Naive thymus-derived CD4-positive, alpha-beta T cell (primary cell): ENCODE data around the gene ITGA6. TPM values are rescaled to one million over a fixed set of nuclear protein-coding genes. Genes with fewer than 3 reads are reported as not detected.
A peak's percentile ranks its signal among the peaks of the same experiment; 100 is the strongest.

Source experiments
- ATAC-seq: fragments of 150-1000 bp; cut with Tn5 transposase; 2 replicates; pipeline ENCODE4 v1.10.0; 2021; ENCODE audit warnings: mild to moderate bottlenecking, moderate library complexity
- CTCF ChIA-PET: fragments of 350-600 bp; sonication (Branson Sonifier 250); formaldehyde crosslinking; loops from one replicate; lab custom pipeline; 2021; ENCODE audit warnings: antibody characterized with exemption; lab: Charles Lee
- POLR2A ChIA-PET: fragments of 350-600 bp; sonication (Branson Sonifier 250); formaldehyde crosslinking; loops from one replicate; lab custom pipeline; 2021; ENCODE audit warnings: antibody characterized with exemption, inconsistent platforms; lab: Charles Lee
- DNase-seq, 9 donors: peaks; one replicate each; pipeline versions ENCODE4 v3.0.0 to v3.0.0-alpha.2; 2020 to 2022; ENCODE audit warnings: mixed read lengths in 1 of 9
- H3K27ac ChIP-seq: one replicate; pipeline ENCODE4 v1.7.0; 2013; ENCODE audit warnings: mild to moderate bottlenecking, low read depth, low read length, moderate library complexity
- H3K27me3 ChIP-seq, 2 donors: one replicate each; pipeline ENCODE4 v1.7.0; 2013; ENCODE audit warnings: low read length in 2 of 2, mild to moderate bottlenecking in 2 of 2, moderate library complexity in 2 of 2; ENCODE audit not compliant: control insufficient read depth in 2 of 2, insufficient read depth in 2 of 2
- H3K36me3 ChIP-seq, 3 experiments: 1 replicate in 2 of 3; 2 replicates in 1 of 3; pipeline ENCODE4 v1.7.0; 2013; ENCODE audit warnings: low read length in 3 of 3, mild to moderate bottlenecking in 3 of 3, moderate library complexity in 1 of 3; ENCODE audit not compliant: insufficient read depth in 3 of 3, control insufficient read depth in 2 of 3
- H3K4me1 ChIP-seq, 2 donors: one replicate each; pipeline ENCODE4 v1.7.0; 2013; ENCODE audit warnings: low read length in 2 of 2, mild to moderate bottlenecking in 2 of 2, moderate library complexity in 1 of 2; ENCODE audit not compliant: control insufficient read depth in 2 of 2, insufficient read depth in 2 of 2
- H3K4me3 ChIP-seq: 2 replicates; pipeline ENCODE4 v1.7.0; 2013; ENCODE audit warnings: mild to moderate bottlenecking, low read length
- H3K9me3 ChIP-seq, 3 experiments: 1 replicate in 2 of 3; 2 replicates in 1 of 3; pipeline ENCODE4 v1.7.0; 2013; ENCODE audit warnings: low read length in 3 of 3; ENCODE audit not compliant: control insufficient read depth in 2 of 3
- H3K27ac Mint-ChIP-seq, 9 donors: one replicate each; pipeline ENCODE4 v1.8.0; 2020 to 2022; ENCODE audit warnings: mixed read lengths in 9 of 9, mild to moderate bottlenecking in 8 of 9, moderate library complexity in 5 of 9, inconsistent platforms in 2 of 9
- H3K27me3 Mint-ChIP-seq, 5 donors: one replicate each; pipeline ENCODE4 v1.8.0; 2021 to 2022; ENCODE audit warnings: mixed read lengths in 5 of 5, mild to moderate bottlenecking in 1 of 5
- H3K36me3 Mint-ChIP-seq, 5 donors: one replicate each; pipeline ENCODE4 v1.8.0; 2020 to 2022; ENCODE audit warnings: mixed read lengths in 5 of 5, mild to moderate bottlenecking in 3 of 5, inconsistent platforms in 1 of 5
- H3K4me1 Mint-ChIP-seq, 7 donors: one replicate each; pipeline ENCODE4 v1.8.0; 2020 to 2022; ENCODE audit warnings: mixed read lengths in 7 of 7, mild to moderate bottlenecking in 3 of 7, inconsistent platforms in 1 of 7
- H3K4me3 Mint-ChIP-seq, 10 donors: one replicate each; pipeline ENCODE4 v1.8.0; 2020 to 2022; ENCODE audit warnings: mild to moderate bottlenecking in 10 of 10, mixed read lengths in 10 of 10, moderate library complexity in 6 of 10, inconsistent platforms in 2 of 10
- H3K9me3 Mint-ChIP-seq, 11 donors: one replicate each; pipeline ENCODE4 v1.8.0; 2020 to 2022; ENCODE audit warnings: mixed read lengths in 11 of 11, mild to moderate bottlenecking in 4 of 11, inconsistent platforms in 1 of 11, moderate library complexity in 1 of 11
- intact Hi-C, 2 donors: fragments of 100-400 bp; cut with micrococcal nuclease; formaldehyde crosslinking; loops; one replicate each; pipeline ENCODE4 v1.15.1; 2023
- polyA plus RNA-seq, 2 donors: library from polyadenylated mRNA; unstranded; fragments of 300-500 nt; fragmentation: Illumina TruSeq; gene quantifications; one replicate each; pipeline ENCODE4 v1.2.3, GENCODE V29; 2021
- total RNA-seq, 6 experiments: library from RNA in 5 of 6; stranded (reverse) in 5 of 6; gene quantifications; 1 replicate in 5 of 6; 2 replicates in 1 of 6; pipeline ENCODE4 v1.2.3 and lab custom pipeline; 2021 to 2026

The ITGA6 gene
- 100 to 1,000 TPM in 4 of 5 experiments, 10 to 100 TPM in 1; 13.1 to 179 (median 135) TPM for total RNA-seq
- 100 to 1,000 TPM in 1 of 2 donors, 10 to 100 TPM in 1; 98.9 to 102 TPM for polyA plus RNA-seq
- total RNA-seq (lab: John Stamatoyannopoulos, UW) = 456 reads per million, percentile 97 among the genes with 10 or more reads in this experiment

DNA sequence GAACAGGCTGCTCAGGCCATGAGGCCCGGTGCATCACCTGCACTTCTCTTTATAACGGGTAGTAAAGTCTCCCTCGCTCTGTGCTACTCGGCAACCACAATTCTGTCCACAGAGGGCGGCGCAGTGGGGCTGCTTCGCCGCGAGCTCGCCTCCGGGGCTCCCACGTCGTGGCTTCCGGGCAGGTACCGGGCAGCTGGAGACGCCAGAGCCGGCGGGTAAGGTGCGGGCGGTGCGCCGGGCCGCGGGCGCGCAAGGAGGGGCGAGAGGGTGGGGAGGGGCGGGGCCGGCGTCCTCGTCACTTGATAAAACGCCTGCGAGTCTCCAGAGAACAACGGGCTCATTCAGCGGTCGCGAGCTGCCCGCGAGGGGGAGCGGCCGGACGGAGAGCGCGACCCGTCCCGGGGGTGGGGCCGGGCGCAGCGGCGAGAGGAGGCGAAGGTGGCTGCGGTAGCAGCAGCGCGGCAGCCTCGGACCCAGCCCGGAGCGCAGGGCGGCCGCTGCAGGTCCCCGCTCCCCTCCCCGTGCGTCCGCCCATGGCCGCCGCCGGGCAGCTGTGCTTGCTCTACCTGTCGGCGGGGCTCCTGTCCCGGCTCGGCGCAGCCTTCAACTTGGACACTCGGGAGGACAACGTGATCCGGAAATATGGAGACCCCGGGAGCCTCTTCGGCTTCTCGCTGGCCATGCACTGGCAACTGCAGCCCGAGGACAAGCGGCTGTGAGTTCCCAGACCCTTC lies at the start of gene ITGA6:
TSS of gene ITGA6 (plus strand) at position 331 of the 734 bp plus-strand sequence.
- POLR2A ChIA-PET = interaction anchor here (0.8 to 28.5 kb wide), 5 partner anchors 9 to 80 kb away, joined by 3 to 862 read pairs (median 3); no protein-coding TSS in a partner anchor
- Histone ChIP-seq H3K36me3 (peaks cover 0 to 8% (median 0%) of the 10 kb centered on the region in 3 experiments), H3K4me3 (peak within 1 kb of the TSS; percentile 76), H3K9me3 (no peaks in the 10 kb centered on the region), H3K27ac (peak within 1 kb of the TSS; percentile 76), H3K27me3 (no peaks in the 10 kb centered on the region), H3K4me1 (peaks cover 17 to 44% of the 10 kb centered on the region in 2 donors)
- intact Hi-C loops = loop anchor here in 1 of 2 donors (1.0 to 5.0 kb wide), 4 partner anchors 88 to 1498 kb away; partner anchors contain the start of genes DYNC1I2 and GORASP2
- H3K27ac Mint-ChIP-seq = peak within 1 kb of the TSS in 8 of 9 donors; percentile 90 to 96 (median 95)
- H3K4me3 Mint-ChIP-seq = peak within 1 kb of the TSS in 7 of 10 donors; percentile 92 to 100 (median 98)
- no peaks in the 10 kb centered on the region for H3K9me3 Mint-ChIP-seq
- CTCF ChIA-PET = interaction anchor here (0.7 to 26.6 kb wide), 4 partner anchors 13 to 35 kb away, joined by 3 to 673 read pairs (median 59); no protein-coding TSS in a partner anchor
- DNase-seq (peak; percentile 55 to 84 (median 80)), ATAC-seq (peak; percentile 81)
- peaks cover 21 to 65% (median 46%) of the 10 kb centered on the region in 7 donors for H3K4me1 Mint-ChIP-seq
- peaks cover 0 to 4% (median 0%) of the 10 kb centered on the region in 5 donors for H3K36me3 Mint-ChIP-seq
- peaks cover 0 to 82% (median 0%) of the 10 kb centered on the region in 5 donors for H3K27me3 Mint-ChIP-seq

- intact Hi-C loops = no loop called here
- H3K27ac Mint-ChIP-seq = no peak overlapping the region
- H3K4me1 ChIP-seq = no peaks in the 10 kb centered on the region
- H3K27me3 ChIP-seq = no peaks in the 10 kb centered on the region
- peaks cover 0 to 18% (median 4%) of the 10 kb centered on the region in 11 donors for H3K9me3 Mint-ChIP-seq
- H3K4me3 ChIP-seq = no peak overlapping the region
- H3K36me3 Mint-ChIP-seq = peaks cover 0 to 4% (median 3%) of the 10 kb centered on the region in 5 donors
- CTCF ChIA-PET = interaction anchor here (0.6 kb wide), 1 partner anchor 160 kb away, joined by 3 read pairs; no protein-coding TSS in a partner anchor
- H3K9me3 ChIP-seq = peaks cover 0 to 8% (median 0%) of the 10 kb centered on the region in 3 experiments
- DNase-seq = no peak
- POLR2A ChIA-PET = no interaction called here
- ATAC-seq = peak; percentile 75
- no peaks in the 10 kb centered on the region for H3K36me3 ChIP-seq
- H3K4me3 Mint-ChIP-seq = no peak overlapping the region
- peaks cover 0 to 7% (median 0%) of the 10 kb centered on the region in 7 donors for H3K4me1 Mint-ChIP-seq
- H3K27me3 Mint-ChIP-seq = no peaks in the 10 kb centered on the region
- no peak overlapping the region for H3K27ac ChIP-seq
Observed at GRCh38 chr2:172380436-172381274, 46.7 kb upstream of the ITGA6 start.

DNA sequence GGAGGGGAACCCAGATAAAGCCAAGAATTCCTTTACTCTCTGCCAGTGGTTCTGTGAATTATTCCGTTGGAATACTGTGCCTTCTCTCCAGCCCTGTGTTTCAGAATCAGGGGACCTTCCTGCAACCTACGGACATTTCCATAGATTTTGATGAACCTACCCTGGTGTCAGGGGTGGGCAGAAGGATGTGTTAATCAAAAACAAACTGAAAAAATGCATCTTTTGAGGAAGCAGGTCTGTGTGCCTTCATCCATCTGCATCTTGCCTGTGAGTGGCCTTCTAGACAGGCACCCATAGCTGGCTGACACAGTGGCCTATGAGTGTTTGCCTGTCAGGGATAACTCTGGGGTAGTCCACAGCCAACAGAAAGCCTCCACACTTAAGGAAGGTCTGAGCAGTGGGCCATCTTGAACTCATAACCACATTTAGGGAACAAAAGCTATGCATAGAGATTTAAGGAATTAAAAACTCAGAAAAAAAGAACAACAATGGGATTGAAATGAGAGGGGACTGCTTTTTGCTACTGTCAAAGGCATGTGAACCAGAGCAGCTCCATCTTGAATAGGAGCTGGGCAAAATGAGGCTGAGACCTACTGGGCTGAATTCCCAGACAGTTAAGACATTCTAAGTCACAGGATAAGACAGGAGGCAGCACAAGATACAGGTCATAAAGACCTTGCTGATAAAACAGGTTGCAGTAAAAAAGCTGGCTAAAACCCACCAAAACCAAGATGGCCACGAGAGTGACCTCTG lies 45.9 kb upstream of the ITGA6 start:
- H3K27me3 ChIP-seq = no peaks in the 10 kb centered on the region
- no peaks in the 10 kb centered on the region for H3K27me3 Mint-ChIP-seq
- CTCF ChIA-PET = no interaction called here
- peaks cover 0 to 18% (median 4%) of the 10 kb centered on the region in 11 donors for H3K9me3 Mint-ChIP-seq
- H3K4me1 ChIP-seq = no peaks in the 10 kb centered on the region
- no peak for ATAC-seq
- H3K4me1 Mint-ChIP-seq = peaks cover 0 to 7% (median 0%) of the 10 kb centered on the region in 7 donors
- H3K4me3 Mint-ChIP-seq = no peak overlapping the region
- intact Hi-C loops = no loop called here
- no peak overlapping the region for H3K4me3 ChIP-seq
- no peaks in the 10 kb centered on the region for H3K36me3 ChIP-seq
- POLR2A ChIA-PET = no interaction called here
- peaks cover 0 to 8% (median 0%) of the 10 kb centered on the region in 3 experiments for H3K9me3 ChIP-seq
- DNase-seq = no peak
- no peak overlapping the region for H3K27ac Mint-ChIP-seq
- peaks cover 0 to 4% (median 3%) of the 10 kb centered on the region in 5 donors for H3K36me3 Mint-ChIP-seq
- no peak overlapping the region for H3K27ac ChIP-seq

GRCh38 chr2:172387361-172387760 lies 40.0 kb upstream of the ITGA6 start:
- CTCF ChIA-PET = no interaction called here
- H3K36me3 Mint-ChIP-seq = no peaks in the 10 kb centered on the region

DNA sequence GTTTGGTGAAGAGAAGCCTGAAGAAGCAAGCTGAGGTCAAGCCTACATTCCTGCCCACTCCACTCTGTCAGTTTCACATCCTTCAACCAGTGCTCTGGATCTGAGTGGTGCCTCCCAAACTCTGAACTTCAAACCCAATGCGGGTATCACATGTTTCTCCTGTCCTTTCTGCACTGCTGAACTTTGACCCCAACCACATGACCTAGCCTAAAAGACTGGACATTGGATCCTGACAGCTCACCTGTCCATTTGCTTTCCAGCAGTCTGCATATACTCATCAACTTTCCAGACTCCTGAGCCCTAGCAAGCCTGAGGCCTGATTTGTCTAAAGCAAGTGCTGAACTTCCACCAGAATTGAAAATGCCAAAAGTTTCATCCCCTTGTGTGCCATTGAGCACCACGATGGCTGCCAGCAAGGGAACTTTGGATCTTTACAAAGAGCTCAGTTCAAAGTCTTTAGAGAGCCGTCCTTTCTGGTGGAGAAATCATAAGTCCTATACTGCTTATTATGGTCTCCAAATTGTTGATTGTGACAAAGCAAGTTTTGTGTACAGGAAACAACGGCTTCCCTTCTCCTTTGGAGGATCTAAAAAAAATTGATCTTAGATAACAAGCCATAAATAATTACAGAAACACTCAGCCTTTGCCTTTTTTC lies 37.6 kb upstream of the ITGA6 start:
- peaks cover 0 to 4% (median 0%) of the 10 kb centered on the region in 5 donors for H3K27me3 Mint-ChIP-seq
- H3K27ac ChIP-seq = no peak overlapping the region
- POLR2A ChIA-PET = interaction anchor here (0.6 kb wide), 1 partner anchor 91 kb away, joined by 4 read pairs; no protein-coding TSS in a partner anchor
- H3K4me3 Mint-ChIP-seq = no peak overlapping the region
- no peaks in the 10 kb centered on the region for H3K36me3 Mint-ChIP-seq
- DNase-seq = no peak
- H3K4me3 ChIP-seq = no peak overlapping the region
- H3K4me1 ChIP-seq = no peaks in the 10 kb centered on the region
- ATAC-seq = no peak
- H3K4me1 Mint-ChIP-seq = peaks cover 0 to 4% (median 0%) of the 10 kb centered on the region in 7 donors
- peaks cover 0 to 3% (median 0%) of the 10 kb centered on the region in 11 donors for H3K9me3 Mint-ChIP-seq
- H3K27ac Mint-ChIP-seq = peak overlapping the region in 1 of 9 donors; percentile 51
- intact Hi-C loops = no loop called here
- CTCF ChIA-PET = no interaction called here
- no peaks in the 10 kb centered on the region for H3K27me3 ChIP-seq
- H3K36me3 ChIP-seq = no peaks in the 10 kb centered on the region
- H3K9me3 ChIP-seq = no peaks in the 10 kb centered on the region

More at GRCh38 chr2:172387361-172387760, 40.0 kb upstream of the ITGA6 start:
- H3K4me1 ChIP-seq = no peaks in the 10 kb centered on the region
- Mint-ChIP-seq H3K9me3 (peaks cover 0 to 3% (median 0%) of the 10 kb centered on the region in 11 donors), H3K27me3 (peaks cover 0 to 2% (median 0%) of the 10 kb centered on the region in 5 donors), H3K4me3 (no peak overlapping the region), H3K27ac (no peak overlapping the region), H3K4me1 (peaks cover 0 to 4% (median 0%) of the 10 kb centered on the region in 7 donors)
- H3K27ac ChIP-seq = no peak overlapping the region
- intact Hi-C loops = no loop called here
- H3K4me3 ChIP-seq = no peak overlapping the region
- no peaks in the 10 kb centered on the region for H3K36me3 ChIP-seq
- POLR2A ChIA-PET = no interaction called here
- ATAC-seq (no peak), DNase-seq (no peak)
- H3K27me3 ChIP-seq = no peaks in the 10 kb centered on the region
- no peaks in the 10 kb centered on the region for H3K9me3 ChIP-seq
